Uterus (tissue), 4 donors: ENCODE measurements around the gene ADIG. TPM values are rescaled to one million over a fixed set of nuclear protein-coding genes. Genes with fewer than 3 reads are reported as not detected.

ENCODE experiments used
- DNase-seq, 2 donors: peaks; one replicate each; pipeline ENCODE4 v3.0.0-alpha.2; 2019 to 2020
- H3K27ac ChIP-seq, 2 donors: fragments of 200-600 bp; sonication (generic); 1 replicate in 1 of 2; 2 replicates in 1 of 2; pipeline ENCODE4 v1.5.1; 2016 to 2018
- H3K27me3 ChIP-seq, 2 donors: fragments of 200-600 bp; sonication (generic); one replicate each; pipeline ENCODE4 v1.5.1; 2018 to 2019; ENCODE audit warnings: control low read depth in 1 of 2
- H3K36me3 ChIP-seq, 2 donors: fragments of 200-600 bp; sonication (generic); one replicate each; pipeline ENCODE4 v1.5.1; 2019; ENCODE audit warnings: control low read depth in 1 of 2
- H3K4me1 ChIP-seq, 2 donors: fragments of 200-600 bp; sonication (generic); one replicate each; pipeline ENCODE4 v1.5.1; 2018 to 2019; ENCODE audit warnings: control low read depth in 1 of 2
- H3K4me3 ChIP-seq, 2 donors: fragments of 200-600 bp; sonication (generic); 1 replicate in 1 of 2; 2 replicates in 1 of 2; pipeline ENCODE4 v1.5.1; 2018 to 2019; ENCODE audit warnings: mild to moderate bottlenecking in 1 of 2
- H3K9me3 ChIP-seq, 2 donors: fragments of 200-600 bp; sonication (generic); one replicate each; pipeline ENCODE4 v1.5.1; 2019; ENCODE audit warnings: control low read depth in 1 of 2
- CTCF ChIP-seq, 4 experiments: fragments of 200-600 bp in 2 of 4; fragments of 450-650 bp in 2 of 4; sonication (generic) in 2 of 4; IDR thresholded peaks; one replicate each; pipeline ENCODE4 v1.5.1; 2016 to 2019; ENCODE audit warnings: antibody characterized with exemption in 4 of 4, mild to moderate bottlenecking in 2 of 4, moderate library complexity in 1 of 4
- POLR2A ChIP-seq, 2 donors: fragments of 450-650 bp; IDR thresholded peaks; one replicate each; pipeline ENCODE4 v1.6.1; 2016; ENCODE audit warnings: antibody characterized with exemption in 2 of 2, mild to moderate bottlenecking in 1 of 2, moderate library complexity in 1 of 2
- intact Hi-C: fragments of 100-400 bp; cut with DNase I; formaldehyde crosslinking; loops from one replicate; pipeline ENCODE4 v1.15.1; 2023; ENCODE audit warnings: low total_unique reads
- total RNA-seq, 4 donors: library from RNA; depleted of rRNA in 3 of 4; stranded (reverse); fragments of >200 nt in 3 of 4; gene quantifications; one replicate each; pipeline versions ENCODE4 v1.1.0 to v1.2.4, GENCODE V29; 2014 to 2023
- donor health status: DM: yes; HTN: yes; CAD: no.

Gene ADIG
- total RNA-seq, 4 donors from 2014 or later = not detected

DNA sequence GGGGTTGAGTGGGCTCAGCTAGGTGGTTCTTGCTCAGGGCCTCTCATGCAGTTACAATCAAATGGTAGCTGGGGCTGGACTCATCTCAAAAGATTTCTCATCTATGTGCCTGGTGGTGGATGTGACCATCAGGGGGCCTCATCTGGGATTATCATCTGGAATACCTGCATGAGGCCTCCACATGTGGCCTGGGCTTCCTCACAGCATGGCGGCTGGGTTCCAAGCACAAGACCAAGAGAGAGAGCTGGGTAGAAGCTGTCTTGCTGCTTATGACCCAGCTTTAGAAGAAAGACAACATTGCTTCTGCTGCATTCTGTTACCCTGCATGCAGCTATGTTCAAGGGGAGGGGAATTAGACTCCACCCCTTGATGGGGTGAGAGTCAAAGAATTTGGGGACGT is 43.1 kb downstream of the ADIG start:
- no peak for TF ChIP-seq CTCF (IDR thresholded peaks at IDR 0.05)
- TF ChIP-seq POLR2A (IDR thresholded peaks at IDR 0.05) = no peak
- H3K36me3 ChIP-seq = no peaks in the 10 kb centered on the region
- no peak overlapping the region for H3K27ac ChIP-seq
- H3K4me1 ChIP-seq = no peaks in the 10 kb centered on the region
- DNase-seq = no peak
- no peaks in the 10 kb centered on the region for H3K27me3 ChIP-seq
- no peak overlapping the region for H3K4me3 ChIP-seq
- no peaks in the 10 kb centered on the region for H3K9me3 ChIP-seq
- intact Hi-C loops = no loop called here

- Histone ChIP-seq H3K4me3 (no peak overlapping the region), H3K27me3 (no peaks in the 10 kb centered on the region), H3K27ac (no peak overlapping the region), H3K9me3 (no peaks in the 10 kb centered on the region), H3K4me1 (no peaks in the 10 kb centered on the region), H3K36me3 (no peaks in the 10 kb centered on the region)
- intact Hi-C loops = no loop called here
- no peak for TF ChIP-seq CTCF (IDR thresholded peaks at IDR 0.05)
- no peak for TF ChIP-seq POLR2A (IDR thresholded peaks at IDR 0.05)
- no peak for DNase-seq
Measured at GRCh38 chr20:38625896-38626295, 44.9 kb downstream of the ADIG start.

- Histone ChIP-seq H3K4me3 (no peak overlapping the region), H3K27me3 (no peaks in the 10 kb centered on the region), H3K27ac (no peak overlapping the region), H3K4me1 (no peaks in the 10 kb centered on the region), H3K36me3 (no peaks in the 10 kb centered on the region), H3K9me3 (no peaks in the 10 kb centered on the region)
- no peak for TF ChIP-seq POLR2A (IDR thresholded peaks at IDR 0.05)
- TF ChIP-seq CTCF (IDR thresholded peaks at IDR 0.05) = no peak
- intact Hi-C loops = no loop called here
- no peak for DNase-seq
Measured at GRCh38 chr20:38626921-38627659, 46.1 kb downstream of the ADIG start.

DNA sequence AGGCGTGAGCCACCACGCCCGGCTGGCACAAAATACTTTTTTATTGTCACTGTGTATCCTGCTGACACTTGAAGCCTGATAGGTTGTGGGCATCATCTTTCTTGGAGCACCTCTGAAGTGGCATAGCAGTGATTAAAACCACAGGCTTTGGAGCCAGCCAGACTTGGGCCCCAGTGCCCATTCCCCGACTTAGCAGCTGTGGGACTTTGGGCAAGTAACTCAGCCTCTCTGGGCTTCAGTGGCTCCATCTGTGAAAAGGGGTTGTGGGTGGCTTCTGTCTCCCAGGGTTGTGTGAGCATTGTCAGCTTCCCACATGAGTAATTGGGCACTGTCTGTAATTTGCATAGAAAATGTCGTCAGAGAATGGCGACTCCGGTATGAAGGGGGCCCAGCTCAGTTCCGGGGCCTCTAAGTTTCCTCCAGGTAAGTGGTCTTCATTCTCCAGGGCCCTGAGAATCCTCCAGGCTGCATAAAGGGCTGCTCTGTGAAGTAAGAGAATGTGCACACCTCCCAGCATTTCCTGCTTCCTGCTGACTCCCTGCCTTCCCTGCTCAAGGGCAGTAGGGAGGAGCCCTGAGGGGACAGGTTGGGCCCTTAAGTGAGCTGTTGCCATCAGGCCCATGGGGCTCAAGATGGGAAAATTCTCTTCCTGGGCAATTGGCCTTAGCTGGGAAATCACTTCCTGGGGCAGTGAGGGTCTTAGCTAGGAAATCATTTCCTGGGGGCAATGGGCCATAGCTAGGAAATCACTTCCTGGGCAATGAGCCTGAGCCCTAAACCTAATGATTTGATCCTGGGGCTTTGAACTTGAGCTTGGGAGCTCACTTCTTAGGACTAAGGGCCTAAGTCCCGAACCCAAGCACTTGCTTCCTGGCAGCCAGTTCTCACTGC is 47.8 kb downstream of the ADIG start:
- DNase-seq = no peak
- H3K27me3 ChIP-seq = no peaks in the 10 kb centered on the region
- no peak overlapping the region for H3K4me3 ChIP-seq
- H3K36me3 ChIP-seq = no peaks in the 10 kb centered on the region
- TF ChIP-seq CTCF (IDR thresholded peaks at IDR 0.05) (no peak), POLR2A (IDR thresholded peaks at IDR 0.05) (no peak)
- intact Hi-C loops = no loop called here
- no peaks in the 10 kb centered on the region for H3K4me1 ChIP-seq
- H3K9me3 ChIP-seq = no peaks in the 10 kb centered on the region
- H3K27ac ChIP-seq = no peak overlapping the region

DNA sequence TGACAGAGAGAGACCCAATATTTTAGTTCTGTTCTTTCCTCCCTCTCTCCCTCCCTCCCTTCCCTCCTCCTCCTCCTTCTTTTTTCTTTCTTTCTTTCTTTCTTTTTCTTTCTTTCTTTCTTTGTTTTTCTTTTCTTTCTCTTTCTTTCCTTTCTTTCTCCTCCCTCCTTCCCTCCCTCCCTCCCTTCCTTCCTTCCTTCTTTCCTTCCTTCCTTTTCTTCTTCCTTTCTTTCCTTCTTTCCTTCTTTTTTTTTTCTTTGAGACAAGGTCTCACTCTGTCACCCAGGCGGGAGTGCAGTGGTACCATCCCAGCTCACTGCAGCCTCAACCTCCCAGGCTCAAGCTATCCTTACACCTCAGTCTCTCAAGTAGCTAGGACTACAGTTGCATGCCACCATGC is 49.0 kb downstream of the ADIG start:
- intact Hi-C loops = no loop called here

More for the DNA sequence above, 49.0 kb downstream of the ADIG start:
- no peak overlapping the region for H3K27ac ChIP-seq
- no peaks in the 10 kb centered on the region for H3K9me3 ChIP-seq
- no peak for DNase-seq
- no peak overlapping the region for H3K4me3 ChIP-seq
- no peaks in the 10 kb centered on the region for H3K27me3 ChIP-seq
- no peak for TF ChIP-seq POLR2A (IDR thresholded peaks at IDR 0.05)
- no peak for TF ChIP-seq CTCF (IDR thresholded peaks at IDR 0.05)
- no peaks in the 10 kb centered on the region for H3K4me1 ChIP-seq
- no peaks in the 10 kb centered on the region for H3K36me3 ChIP-seq
